Measurements from ENCODE around the gene SCLY. TPM values are rescaled to one million over a fixed set of nuclear protein-coding genes. Genes with fewer than 3 reads are reported as not detected.

SCLY gene
- total and polyA plus RNA-seq, 2 of the 8 experiments (the other 6 are each of a cell fraction or from before 2014, with no cell fraction given): 79.0 to 79.5 TPM

GRCh38 chr2:238121511-238122286 lies 60.9 kb downstream of the SCLY start:
- no peak overlapping the region for H3K4ac ChIP-seq (replicated peaks; ENCODE audit: insufficient read length, low read depth, low read length)
- H3K23me2 ChIP-seq (ENCODE audit: low read depth, low read length): peaks cover 25% of the 10 kb centered on the region
- no peak overlapping the region for H2BK20ac ChIP-seq (ENCODE audit: low read length)
- H2BK5ac ChIP-seq (ENCODE audit: low read depth, low read length): no peak overlapping the region
- no peak overlapping the region for H2BK15ac ChIP-seq (ENCODE audit: low read length)
- peaks cover 0 to 6% (median 2%) of the 10 kb centered on the region in 4 experiments; a peak in 3 of 7 replicates for H3K4me1 ChIP-seq (replicated peaks in 1 of 4; ENCODE audit: control insufficient read depth in 3 of 4, insufficient read depth in 4 of 4, low read length in 3 of 4)
- no peak overlapping the region for H3K18ac ChIP-seq (ENCODE audit: extremely low read depth, low read length)
- H3K9me3 ChIP-seq (ENCODE audit: insufficient read depth in 2 of 2, low read depth in 1 of 2, low read length in 1 of 2): peaks cover 4 to 5% of the 10 kb centered on the region in 2 experiments; a peak in 1 of 4 replicates
- H4K91ac ChIP-seq (replicated peaks; ENCODE audit: insufficient read length, low read length): no peak overlapping the region
- POLR2A ChIA-PET (ENCODE audit: partially characterized antibody): interaction anchor here (1.0 kb wide), 1 partner anchor 13 kb away, joined by 4 read pairs; no protein-coding TSS in a partner anchor
- H3K23ac ChIP-seq (ENCODE audit: insufficient read length): no peak overlapping the region
- DNase-seq (ENCODE audit: low read depth in 1 of 2, low spot score in 2 of 2): no peak
- no peak overlapping the region for H3K27ac ChIP-seq (ENCODE audit: low read depth, low read length)
- no peak overlapping the region for H2BK12ac ChIP-seq (ENCODE audit: low read depth, low read length)
- H3K4me2 ChIP-seq (ENCODE audit: insufficient read depth in 1 of 2, low read depth in 2 of 2, low read length in 2 of 2): no peak overlapping the region
- no peak overlapping the region for H2AK5ac ChIP-seq (ENCODE audit: low read depth, low read length)
- peaks cover 0 to 10% of the 10 kb centered on the region in 2 experiments for H4K20me1 ChIP-seq (replicated peaks in 1 of 2; ENCODE audit: control insufficient read depth in 1 of 2, insufficient read depth in 2 of 2, low read length in 2 of 2)
- H3K14ac ChIP-seq (ENCODE audit: insufficient read length): no peak overlapping the region
- 89% methylated on average over 26 of the region's 27 CpGs; no CpG with 5 or more reads in 1 of the 2 experiments for WGBS, 2 experiments (ENCODE audit: extremely low coverage in 1 of 2, insufficient coverage in 1 of 2, insufficient read length in 1 of 2, insufficient replicate concordance in 2 of 2, low coverage in 1 of 2, low lambda C conversion rate in 2 of 2, missing lambda C conversion rate in 1 of 2)
- no peak overlapping the region for H3K4me3 ChIP-seq (ENCODE audit: extremely low read depth in 1 of 4, insufficient read depth in 2 of 4, low read depth in 3 of 4, low read length in 4 of 4)
- no peaks in the 10 kb centered on the region for H3K79me1 ChIP-seq (ENCODE audit: low read depth, low read length)
- no peak overlapping the region for H2AFZ ChIP-seq (ENCODE audit: low read length)
- no peak overlapping the region for H4K5ac ChIP-seq (ENCODE audit: insufficient read length, low read depth, low read length)
- H3K79me2 ChIP-seq (ENCODE audit: control insufficient read depth in 1 of 2, insufficient read depth in 2 of 2, low read length in 2 of 2): no peaks in the 10 kb centered on the region
- H3K27me3 ChIP-seq (replicated peaks in 1 of 4; ENCODE audit: control insufficient read depth in 3 of 4, extremely low read depth in 1 of 4, insufficient read depth in 3 of 4, low read length in 3 of 4): no peaks in the 10 kb centered on the region; a peak in 1 of 7 replicates
- no peak for TF ChIP-seq TCF12 (IDR thresholded peaks at IDR 0.05; ENCODE audit: low read depth, low read length)
- TF ChIP-seq GABPA (IDR thresholded peaks at IDR 0.05; ENCODE audit: borderline replicate concordance, insufficient read depth, low read length): no peak
- TF ChIP-seq RFX5 (IDR thresholded peaks at IDR 0.05; ENCODE audit: borderline replicate concordance, low read depth, low read length): no peak
- TF ChIP-seq NANOG (IDR thresholded peaks at IDR 0.05; ENCODE audit: insufficient read depth, low read depth, low read length, poor library complexity, severe bottlenecking): no peak
- no peak for TF ChIP-seq BACH1 (IDR thresholded peaks at IDR 0.05; ENCODE audit: low read length)
- TF ChIP-seq JUN (IDR thresholded peaks at IDR 0.05; ENCODE audit: low read depth, low read length): no peak
- CTCF ChIA-PET (ENCODE audit: partially characterized antibody): interaction anchor here (0.9 to 3.0 kb wide), 7 partner anchors 12 to 271 kb away, joined by 3 to 27 read pairs (median 7); partner anchors contain the start of gene KLHL30
- H3K9ac ChIP-seq (replicated peaks in 1 of 4; ENCODE audit: extremely low read depth in 1 of 4, low read depth in 3 of 4, low read length in 3 of 4): no peak overlapping the region
- no peak overlapping the region for H2BK120ac ChIP-seq (replicated peaks; ENCODE audit: low read depth, low read length)
- H3K56ac ChIP-seq (replicated peaks; ENCODE audit: insufficient read length, low read depth, low read length): no peak overlapping the region
- no peaks in the 10 kb centered on the region; a peak in 1 of 8 replicates for H3K36me3 ChIP-seq (ENCODE audit: control insufficient read depth in 2 of 4, insufficient read depth in 4 of 4, low read length in 3 of 4)
- no peak overlapping the region for H4K8ac ChIP-seq (ENCODE audit: extremely low read depth, insufficient read depth, low read length)
- FAIRE-seq: no peak
